K562 (cell line): ENCODE data around the gene SH3BP5. TPM values are rescaled to one million over a fixed set of nuclear protein-coding genes. Genes with fewer than 3 reads are reported as not detected.

ENCODE experiments used
- CREB1 ChIP-seq, 2 experiments: sonication (generic) in 1 of 2; formaldehyde crosslinking in 1 of 2; IDR thresholded peaks; 2 replicates each; pipeline versions ENCODE4 v1.6.1 to v1.8.0; 2012 to 2022; ENCODE audit warnings: inconsistent platforms in 1 of 2, mild to moderate bottlenecking in 1 of 2, missing genetic modification reagents in 1 of 2, moderate library complexity in 1 of 2
- JUND ChIP-seq, 2 experiments: IDR thresholded peaks; 2 replicates in 1 of 2; 3 replicates in 1 of 2; pipeline ENCODE4 v1.6.1; 2011; ENCODE audit warnings: borderline replicate concordance in 2 of 2, low read depth in 2 of 2, low read length in 2 of 2, improper control_type of control experiment in 1 of 2, missing biosample characterization in 1 of 2, missing genetic modification characterization in 1 of 2, missing genetic modification reagents in 1 of 2
- NFE2 ChIP-seq: IDR thresholded peaks from 2 replicates; pipeline ENCODE4 v1.6.1; 2014; ENCODE audit warnings: antibody characterized with exemption, low read depth
- PML ChIP-seq: IDR thresholded peaks from 2 replicates; pipeline ENCODE4 v1.6.1; 2012; ENCODE audit warnings: low read length, inconsistent platforms
- RB1 ChIP-seq: fragments of 450-650 bp; IDR thresholded peaks from 2 replicates; pipeline ENCODE4 v1.6.1; 2017; ENCODE audit warnings: low read depth, mild to moderate bottlenecking
- RCOR1 ChIP-seq, 2 experiments: IDR thresholded peaks; 2 replicates each; pipeline ENCODE4 v1.6.1; 2012; ENCODE audit warnings: low read depth in 2 of 2, low read length in 2 of 2, borderline replicate concordance in 1 of 2, improper control_type of control experiment in 1 of 2
- TARDBP ChIP-seq: fragments of 450-650 bp; IDR thresholded peaks from 2 replicates; pipeline ENCODE4 v1.6.1; 2016
- TCFL5 ChIP-seq: fragments of 250-450 bp; sonication (Bioruptor Pico); conservative IDR thresholded peaks from 2 replicates; pipeline ENCODE4 v1.6.1; 2021; ENCODE audit warnings: mild to moderate bottlenecking, moderate library complexity, matching md5 sums
- ZNF217 ChIP-seq: sonication (generic); formaldehyde crosslinking; IDR thresholded peaks from 2 replicates; pipeline ENCODE4 v1.8.0; 2022; ENCODE audit warnings: mild to moderate bottlenecking, missing genetic modification reagents
- polyA plus RNA-seq, 8 experiments: library from polyadenylated mRNA; depleted of rRNA in 4 of 8; stranded (reverse) in 5 of 8; unstranded in 3 of 8; fragments of >200 nt; fragmentation: Nextera tagmentation in 2 of 8; fragmentation: Illumina TruSeq in 1 of 8; extraction: Ambion mirVana in 2 of 8; extraction: Trizol in 1 of 8; gene quantifications; 2 replicates each; pipeline versions ENCODE4 v1.2.1 to v1.2.3, GENCODE V29; 2011 to 2014; ENCODE audit warnings: inconsistent platforms in 1 of 8, missing spikeins in 1 of 8
- total RNA-seq, 7 experiments: library from RNA; depleted of rRNA in 6 of 7; stranded (reverse); fragments of >200 nt in 6 of 7; fragmentation: Illumina TruSeq in 2 of 7; extraction: Trizol in 2 of 7; gene quantifications; 2 replicates each; pipeline versions ENCODE4 v1.2.1 to v1.2.3, GENCODE V29; 2011 to 2021; ENCODE audit warnings: low replicate concordance in 1 of 7
- TF ChIP-seq, protein P1 (sequence below), 2 experiments: fragments of 450-650 bp; formaldehyde crosslinking in 1 of 2; IDR thresholded peaks; 2 replicates each; pipeline versions ENCODE4 v1.4.0 to v1.6.1; 2014 to 2020; ENCODE audit warnings: mild to moderate bottlenecking in 2 of 2, borderline replicate concordance in 1 of 2, low read depth in 1 of 2
- TF ChIP-seq, protein P2 (sequence below): sonication (generic); formaldehyde crosslinking; IDR thresholded peaks from 2 replicates; pipeline ENCODE4 v1.8.0; 2022; ENCODE audit warnings: mild to moderate bottlenecking, missing genetic modification reagents, borderline replicate concordance
- TF ChIP-seq, protein P3 (sequence below): fragments of 450-650 bp; formaldehyde crosslinking; conservative IDR thresholded peaks from 2 replicates; pipeline ENCODE4 v1.4.0; 2022; ENCODE audit warnings: mild to moderate bottlenecking, missing genetic modification characterization

SH3BP5 gene
- total and polyA plus RNA-seq, 9 of the 15 experiments (the other 6 are each of a cell fraction or from before 2014, with no cell fraction given): 2.9 to 29.0 (median 14.9) TPM

DNA sequence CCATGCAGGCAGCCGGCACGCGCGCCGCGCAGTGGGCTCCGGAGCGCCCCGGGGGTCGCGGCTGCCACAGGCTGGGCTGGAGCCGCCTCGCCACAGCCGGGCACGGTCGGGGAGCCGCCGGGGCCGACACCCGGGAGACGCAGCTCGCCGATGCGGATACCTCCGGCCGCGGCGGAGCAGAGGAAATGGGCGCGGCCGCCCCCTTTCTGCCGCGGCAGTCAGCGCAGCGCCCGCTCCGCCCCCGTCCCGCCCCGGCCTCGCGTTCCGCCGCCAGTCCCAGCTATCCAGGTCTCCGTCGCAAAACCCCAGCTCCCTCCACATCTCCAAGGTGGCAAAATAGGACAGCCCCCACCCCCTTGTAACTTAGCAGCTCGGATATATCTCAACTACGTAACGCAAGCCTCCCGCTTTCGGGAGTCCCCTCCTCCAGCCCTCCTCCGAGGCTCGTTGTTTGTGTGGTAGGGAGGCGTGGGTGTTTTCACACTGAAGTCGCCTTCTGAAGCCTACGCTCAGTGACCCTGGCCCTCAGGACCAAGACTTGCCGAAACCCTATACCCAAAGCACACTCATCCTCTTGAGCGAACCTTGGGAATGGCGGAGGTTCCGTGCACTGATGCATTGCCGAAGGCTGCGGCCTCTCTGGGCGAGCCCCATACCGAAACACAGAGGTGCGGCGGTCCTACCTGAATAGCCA is at the start of gene SH3BP5 (continued):
- TF ChIP-seq, protein P1, sequence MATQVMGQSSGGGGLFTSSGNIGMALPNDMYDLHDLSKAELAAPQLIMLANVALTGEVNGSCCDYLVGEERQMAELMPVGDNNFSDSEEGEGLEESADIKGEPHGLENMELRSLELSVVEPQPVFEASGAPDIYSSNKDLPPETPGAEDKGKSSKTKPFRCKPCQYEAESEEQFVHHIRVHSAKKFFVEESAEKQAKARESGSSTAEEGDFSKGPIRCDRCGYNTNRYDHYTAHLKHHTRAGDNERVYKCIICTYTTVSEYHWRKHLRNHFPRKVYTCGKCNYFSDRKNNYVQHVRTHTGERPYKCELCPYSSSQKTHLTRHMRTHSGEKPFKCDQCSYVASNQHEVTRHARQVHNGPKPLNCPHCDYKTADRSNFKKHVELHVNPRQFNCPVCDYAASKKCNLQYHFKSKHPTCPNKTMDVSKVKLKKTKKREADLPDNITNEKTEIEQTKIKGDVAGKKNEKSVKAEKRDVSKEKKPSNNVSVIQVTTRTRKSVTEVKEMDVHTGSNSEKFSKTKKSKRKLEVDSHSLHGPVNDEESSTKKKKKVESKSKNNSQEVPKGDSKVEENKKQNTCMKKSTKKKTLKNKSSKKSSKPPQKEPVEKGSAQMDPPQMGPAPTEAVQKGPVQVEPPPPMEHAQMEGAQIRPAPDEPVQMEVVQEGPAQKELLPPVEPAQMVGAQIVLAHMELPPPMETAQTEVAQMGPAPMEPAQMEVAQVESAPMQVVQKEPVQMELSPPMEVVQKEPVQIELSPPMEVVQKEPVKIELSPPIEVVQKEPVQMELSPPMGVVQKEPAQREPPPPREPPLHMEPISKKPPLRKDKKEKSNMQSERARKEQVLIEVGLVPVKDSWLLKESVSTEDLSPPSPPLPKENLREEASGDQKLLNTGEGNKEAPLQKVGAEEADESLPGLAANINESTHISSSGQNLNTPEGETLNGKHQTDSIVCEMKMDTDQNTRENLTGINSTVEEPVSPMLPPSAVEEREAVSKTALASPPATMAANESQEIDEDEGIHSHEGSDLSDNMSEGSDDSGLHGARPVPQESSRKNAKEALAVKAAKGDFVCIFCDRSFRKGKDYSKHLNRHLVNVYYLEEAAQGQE (IDR thresholded peaks at IDR 0.05; ENCODE audit: borderline replicate concordance): peak; percentile 80
- TF ChIP-seq, protein P1 (CRISPR knock-in tag; IDR thresholded peaks at IDR 0.05; ENCODE audit: low read depth): no peak
- no peak for TF ChIP-seq ZNF217 (CRISPR knock-in tag)
- TF ChIP-seq TARDBP: peak; percentile 37; the same call in 1 of the 2 replicates
- TF ChIP-seq JUND (IDR thresholded peaks at IDR 0.05; ENCODE audit: borderline replicate concordance, low read depth, low read length): 0 out of 2 replicates have a peak, but pooled peaks have one; percentile 15
- peak; percentile 34; the same call in 1 of the 3 replicates for TF ChIP-seq JUND (tag; IDR thresholded peaks at IDR 0.05; ENCODE audit: borderline replicate concordance, low read depth, low read length)
- 0 out of 2 replicates have a peak, but pooled peaks have one; percentile 25 for TF ChIP-seq NFE2
- TF ChIP-seq RB1: peak; percentile 88
- TF ChIP-seq TCFL5 (CRISPR knock-in tag): no peak
- 0 out of 2 replicates have a peak, but pooled peaks have one; percentile 11 for TF ChIP-seq CREB1 (IDR thresholded peaks at IDR 0.05)
- TF ChIP-seq CREB1 (CRISPR knock-in tag; IDR thresholded peaks at IDR 0.05): peak; percentile 46
- TF ChIP-seq RCOR1 (IDR thresholded peaks at IDR 0.05; ENCODE audit: borderline replicate concordance in 1 of 2, low read depth in 2 of 2, low read length in 2 of 2): peak in 1 of 2 experiments; percentile 63; a peak in 1 of 4 replicates
- TF ChIP-seq, protein P2, sequence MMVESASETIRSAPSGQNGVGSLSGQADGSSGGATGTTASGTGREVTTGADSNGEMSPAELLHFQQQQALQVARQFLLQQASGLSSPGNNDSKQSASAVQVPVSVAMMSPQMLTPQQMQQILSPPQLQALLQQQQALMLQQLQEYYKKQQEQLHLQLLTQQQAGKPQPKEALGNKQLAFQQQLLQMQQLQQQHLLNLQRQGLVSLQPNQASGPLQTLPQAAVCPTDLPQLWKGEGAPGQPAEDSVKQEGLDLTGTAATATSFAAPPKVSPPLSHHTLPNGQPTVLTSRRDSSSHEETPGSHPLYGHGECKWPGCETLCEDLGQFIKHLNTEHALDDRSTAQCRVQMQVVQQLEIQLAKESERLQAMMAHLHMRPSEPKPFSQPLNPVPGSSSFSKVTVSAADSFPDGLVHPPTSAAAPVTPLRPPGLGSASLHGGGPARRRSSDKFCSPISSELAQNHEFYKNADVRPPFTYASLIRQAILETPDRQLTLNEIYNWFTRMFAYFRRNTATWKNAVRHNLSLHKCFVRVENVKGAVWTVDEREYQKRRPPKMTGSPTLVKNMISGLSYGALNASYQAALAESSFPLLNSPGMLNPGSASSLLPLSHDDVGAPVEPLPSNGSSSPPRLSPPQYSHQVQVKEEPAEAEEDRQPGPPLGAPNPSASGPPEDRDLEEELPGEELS (CRISPR knock-in tag): no peak
- 0 out of 2 replicates have a peak, but pooled peaks have one; percentile 43 for TF ChIP-seq PML
- TF ChIP-seq, protein P3, sequence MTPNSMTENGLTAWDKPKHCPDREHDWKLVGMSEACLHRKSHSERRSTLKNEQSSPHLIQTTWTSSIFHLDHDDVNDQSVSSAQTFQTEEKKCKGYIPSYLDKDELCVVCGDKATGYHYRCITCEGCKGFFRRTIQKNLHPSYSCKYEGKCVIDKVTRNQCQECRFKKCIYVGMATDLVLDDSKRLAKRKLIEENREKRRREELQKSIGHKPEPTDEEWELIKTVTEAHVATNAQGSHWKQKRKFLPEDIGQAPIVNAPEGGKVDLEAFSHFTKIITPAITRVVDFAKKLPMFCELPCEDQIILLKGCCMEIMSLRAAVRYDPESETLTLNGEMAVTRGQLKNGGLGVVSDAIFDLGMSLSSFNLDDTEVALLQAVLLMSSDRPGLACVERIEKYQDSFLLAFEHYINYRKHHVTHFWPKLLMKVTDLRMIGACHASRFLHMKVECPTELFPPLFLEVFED (CRISPR knock-in tag): 0 out of 2 replicates have a peak, but pooled peaks have one; percentile 55
